IPS DF 19.7 (cell line): ENCODE data around the gene RAP1GAP.

Experiments used
- DNase-seq: peaks from one replicate; pipeline ENCODE4 v3.0.0-alpha.2; 2013; ENCODE audit warnings: low read depth, low spot score

RAP1GAP gene

GRCh38 chr1:21626921-21627339, 42.2 kb downstream of the RAP1GAP start:
- no peak for DNase-seq

DNA sequence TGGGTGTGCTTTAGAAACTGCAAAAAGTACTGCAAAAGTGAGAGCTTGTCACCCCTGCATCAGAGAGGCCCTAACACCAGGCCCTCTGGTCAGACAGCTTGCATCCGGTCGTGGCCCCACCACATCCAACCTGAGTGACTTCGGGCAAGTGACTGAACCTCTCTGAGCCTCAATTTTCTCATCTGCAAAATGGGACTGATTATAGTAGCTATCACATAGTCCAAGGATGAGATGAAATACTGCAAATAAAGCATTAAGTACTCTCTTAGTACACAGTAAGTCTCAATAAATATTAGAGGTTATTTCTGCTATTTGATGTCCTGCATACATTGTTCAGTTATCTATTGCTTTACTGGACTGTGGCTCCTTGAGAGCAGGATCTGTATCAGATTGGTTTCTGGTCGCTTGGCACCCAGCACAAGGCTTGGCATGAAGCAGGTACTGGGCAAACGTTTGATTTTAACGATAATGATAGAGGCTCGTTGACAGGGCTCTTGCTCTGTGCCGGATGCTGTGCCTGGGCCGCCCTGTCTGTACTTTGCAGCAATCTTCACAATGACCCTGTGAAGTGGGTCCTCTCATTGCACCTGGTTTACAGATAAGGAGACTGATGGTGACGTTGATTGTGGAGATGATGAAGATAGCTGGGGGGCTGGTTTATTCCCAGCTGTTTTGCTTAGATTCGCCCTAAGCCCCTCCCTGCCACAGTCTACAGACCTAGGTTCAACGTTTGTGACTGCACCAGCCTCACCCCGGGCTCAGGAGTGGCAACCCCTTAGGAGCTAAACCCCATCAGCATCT, 43.6 kb downstream of the RAP1GAP start:
- no peak for DNase-seq

GRCh38 chr1:21624571-21625389, 44.4 kb downstream of the RAP1GAP start:
- no peak for DNase-seq

DNA sequence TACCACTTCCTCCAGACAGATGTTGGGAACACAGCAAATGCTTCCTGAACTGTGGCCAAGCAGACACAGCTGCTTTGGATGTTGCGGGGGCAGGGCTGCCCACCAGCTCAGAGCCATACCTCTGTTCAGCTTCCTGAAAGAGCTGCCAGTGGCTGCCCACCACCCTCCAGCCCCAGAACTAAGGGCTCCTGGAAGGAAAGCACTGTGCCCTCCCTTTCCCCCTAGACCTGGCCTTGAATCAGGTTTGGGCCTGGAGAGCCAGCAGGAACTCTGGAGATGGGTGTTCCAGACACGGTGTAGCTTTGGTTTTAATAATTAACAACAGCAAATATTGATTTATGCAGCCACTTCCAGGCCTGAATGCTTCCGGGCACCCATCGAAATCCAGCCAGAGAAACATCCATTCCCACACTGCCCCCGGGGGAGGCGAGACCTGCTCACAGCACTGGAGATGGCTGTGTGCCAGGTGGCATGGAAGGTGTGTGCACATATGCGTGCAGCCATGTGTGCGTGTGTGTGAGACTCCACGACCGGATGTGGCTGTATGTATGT, 45.7 kb downstream of the RAP1GAP start:
- no peak for DNase-seq

- no peak for DNase-seq
Measured at GRCh38 chr1:21622466-21623315, 46.5 kb downstream of the RAP1GAP start.

DNA sequence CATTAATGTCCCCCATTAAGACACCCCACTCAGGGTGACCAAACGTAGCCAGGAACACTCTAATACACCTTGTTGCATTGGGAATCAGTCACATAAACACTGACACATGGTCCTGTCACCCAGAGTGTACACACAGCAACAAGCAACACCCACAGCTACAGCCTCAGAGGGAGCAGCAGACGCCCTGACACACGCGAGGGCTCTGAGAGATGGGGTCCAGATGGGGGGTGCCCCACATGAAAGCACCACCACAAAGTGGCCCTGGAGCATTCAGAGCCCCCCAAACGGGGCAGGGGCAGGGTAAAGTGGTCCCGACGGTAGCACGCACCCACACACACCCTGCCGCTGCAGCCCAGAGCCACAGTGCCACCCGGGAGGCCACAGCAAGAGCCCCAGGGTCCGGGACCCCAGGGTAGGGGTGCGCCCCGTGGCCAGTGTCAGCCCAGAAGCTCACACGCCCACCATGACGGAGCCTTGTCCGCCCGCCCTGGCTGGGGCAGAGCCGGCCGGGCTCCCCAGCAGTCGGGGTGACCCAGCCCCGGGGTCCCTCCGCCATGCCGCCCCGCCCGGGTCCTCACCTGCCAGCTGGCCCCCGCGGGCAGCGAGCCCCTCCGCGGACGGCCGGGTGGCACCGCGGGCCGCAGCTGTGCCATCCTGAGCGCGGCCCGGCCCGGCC, 47.3 kb downstream of the RAP1GAP start:
- no peak for DNase-seq

GRCh38 chr1:21621051-21621450, 48.1 kb downstream of the RAP1GAP start:
- no peak for DNase-seq

GRCh38 chr1:21620496-21620895, 48.7 kb downstream of the RAP1GAP start:
- DNase-seq, result no peak

DNA sequence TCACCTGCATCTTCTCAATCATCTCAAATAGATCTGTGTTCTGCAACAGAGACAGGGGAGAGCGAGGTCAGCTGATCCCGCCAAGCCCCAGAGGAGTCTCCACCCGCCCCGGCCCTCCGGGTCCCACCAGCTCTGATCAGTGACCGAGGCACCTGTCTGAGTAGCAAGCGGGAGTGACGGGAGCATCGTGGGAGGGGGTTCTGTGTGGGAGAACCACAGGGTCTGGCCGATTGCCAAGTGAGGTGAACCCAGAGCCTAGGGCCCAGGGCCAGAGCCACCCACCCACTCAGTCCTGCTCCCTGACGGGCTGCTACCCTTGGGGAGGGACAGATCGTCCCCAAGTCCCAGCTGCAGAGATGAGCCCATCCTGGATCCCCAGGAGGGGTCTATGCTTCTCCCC, 49.1 kb downstream of the RAP1GAP start:
- DNase-seq, result no peak

DNA sequence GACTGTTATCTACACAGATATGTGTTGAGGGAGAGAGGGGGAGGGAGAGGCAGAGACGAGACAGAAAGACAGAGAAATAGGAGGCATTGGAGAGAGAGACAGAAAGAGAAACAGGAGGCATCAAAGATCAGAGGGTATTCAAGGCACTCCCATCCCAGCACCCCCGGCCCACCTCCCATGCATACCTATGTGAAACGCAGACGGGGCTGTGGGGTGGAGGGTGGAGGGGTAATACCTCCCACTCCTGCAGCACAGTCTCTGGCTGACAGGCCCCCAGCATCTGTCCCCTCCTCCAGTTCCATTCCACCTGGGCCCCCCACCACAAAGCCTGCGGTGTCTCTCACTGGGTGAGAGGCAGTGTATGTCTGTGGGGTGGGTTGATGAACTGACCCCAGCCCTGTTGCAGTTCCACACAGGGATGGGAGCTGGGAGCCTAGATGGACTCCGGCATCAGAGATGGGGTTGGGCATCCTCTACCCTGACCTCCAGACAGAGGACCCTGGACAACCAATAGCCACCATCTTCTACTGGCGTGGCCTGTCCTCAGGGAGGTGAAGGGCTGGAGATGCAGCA, 49.7 kb downstream of the RAP1GAP start:
- DNase-seq, result no peak

DNA sequence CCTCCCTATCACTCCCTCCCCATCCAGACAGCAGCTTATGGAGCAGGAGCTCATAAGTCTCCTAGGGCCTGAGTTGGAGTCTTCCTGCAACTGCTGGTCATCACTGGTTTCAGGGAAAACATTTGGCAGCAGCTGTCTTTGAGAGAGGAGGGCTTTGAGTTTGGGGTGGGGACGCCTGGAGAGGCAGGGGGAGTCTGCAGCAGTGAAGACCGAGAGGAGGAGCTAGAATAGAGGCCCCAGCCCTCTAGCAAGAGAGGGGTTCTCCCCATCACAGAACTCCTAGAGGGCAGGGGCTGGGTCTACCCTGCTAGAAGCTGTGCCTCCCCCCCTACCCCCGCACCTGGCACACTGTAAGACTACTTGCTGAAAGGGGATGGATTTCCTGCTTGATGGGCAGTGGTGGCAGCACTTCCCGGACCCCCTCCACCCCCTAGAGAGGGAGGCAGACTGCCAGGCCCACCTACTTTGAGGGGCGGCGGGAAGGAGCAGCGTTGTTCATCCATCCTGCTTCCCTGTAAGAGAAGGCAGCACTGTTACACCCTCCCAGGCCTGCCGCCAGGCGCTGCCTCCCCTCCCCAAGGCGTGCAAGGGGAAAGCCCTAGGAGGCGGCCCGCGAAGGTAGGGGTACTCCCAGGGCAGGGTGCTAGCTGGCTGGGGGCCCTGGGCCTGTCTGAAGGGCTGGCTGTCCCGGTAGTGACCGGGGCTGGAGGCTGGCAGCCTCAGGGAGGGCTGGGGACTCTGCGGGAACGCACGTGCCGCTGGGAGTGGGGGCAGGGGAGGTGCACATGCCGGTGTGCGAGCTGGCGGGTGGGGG, 50.4 kb downstream of the RAP1GAP start:
- no peak for DNase-seq

DNA sequence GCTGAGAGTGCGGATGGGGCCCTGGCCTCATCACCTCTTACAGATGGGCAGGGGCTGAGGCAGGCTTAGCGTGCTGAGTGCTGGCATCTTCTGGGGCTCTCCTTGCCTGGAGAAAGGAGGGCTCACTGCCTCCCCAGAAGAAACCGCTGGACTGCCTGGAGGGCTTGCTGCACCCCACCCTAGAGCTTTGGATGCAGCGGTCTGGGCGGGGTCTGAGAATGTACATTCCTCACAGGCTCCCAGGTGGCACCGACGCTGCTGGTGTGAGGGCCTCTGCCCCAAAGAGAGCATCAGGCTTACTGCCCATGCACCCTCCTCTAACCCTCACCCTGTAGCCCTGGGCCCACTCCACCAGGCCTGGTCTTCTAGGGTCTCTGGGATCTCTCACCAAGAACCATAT, 51.1 kb downstream of the RAP1GAP start:
- DNase-seq, result no peak

- no peak for DNase-seq
Measured at GRCh38 chr1:21617126-21617738, 51.9 kb downstream of the RAP1GAP start.

GRCh38 chr1:21616372-21616771, 52.8 kb downstream of the RAP1GAP start:
- DNase-seq, result no peak

DNA sequence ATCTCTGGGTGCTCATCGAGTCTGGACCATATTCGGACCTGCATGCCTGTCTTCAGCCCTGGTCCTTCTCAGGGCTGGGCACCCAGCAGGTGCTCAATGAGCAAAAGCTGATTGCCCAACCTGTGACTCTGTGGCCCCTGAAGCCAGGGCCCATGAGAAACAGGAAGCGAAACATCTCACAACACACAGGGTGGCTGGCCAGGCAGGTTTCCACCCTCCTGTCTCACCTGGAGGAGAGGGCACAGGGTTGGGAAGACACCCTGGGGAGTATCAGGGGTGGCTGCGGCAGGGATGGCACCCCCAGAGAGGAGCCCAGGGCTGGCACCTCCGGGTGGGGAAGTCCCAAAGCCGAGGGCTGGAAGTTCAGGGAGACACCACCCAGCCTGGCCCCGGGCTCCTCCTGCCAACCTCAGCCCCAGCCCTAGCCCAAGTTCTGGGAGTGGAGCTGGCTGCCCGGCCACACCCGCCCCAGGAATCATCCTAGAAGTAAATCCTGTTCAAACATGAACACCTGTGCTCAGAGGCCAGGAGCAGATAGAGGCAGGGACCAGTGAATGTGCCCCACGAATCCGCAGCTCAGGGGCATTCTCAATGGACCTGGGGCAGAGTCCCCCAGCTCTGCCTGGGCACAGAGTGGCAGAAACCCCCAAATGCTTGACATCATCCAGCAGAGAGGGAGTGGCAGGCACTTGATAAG, 54.6 kb downstream of the RAP1GAP start:
- no peak for DNase-seq

GRCh38 chr1:21613072-21613867, 55.9 kb downstream of the RAP1GAP start:
- DNase-seq, result no peak

DNA sequence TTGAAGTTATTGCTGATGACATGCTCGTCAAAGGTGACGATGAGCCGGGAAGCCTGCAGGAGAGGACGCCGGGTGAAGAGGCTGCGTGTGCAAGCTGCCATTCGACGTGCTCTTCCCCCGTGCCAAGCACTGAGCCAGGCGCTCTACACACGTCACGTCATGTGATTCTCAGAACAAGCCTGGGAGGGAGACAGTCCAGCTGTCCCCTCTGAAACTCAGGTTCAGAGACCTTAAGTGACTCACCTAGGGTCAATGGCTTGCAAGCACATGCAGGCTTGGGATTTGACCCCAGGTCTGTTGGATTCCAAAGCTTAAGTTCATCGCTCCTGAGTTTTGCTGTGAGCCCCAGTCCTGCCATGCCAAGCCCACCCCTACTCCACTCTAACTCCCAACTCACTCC, 57.1 kb downstream of the RAP1GAP start:
- no peak for DNase-seq
